ENCODE results near the gene DECR2.

- TF ChIP-seq, protein P1, sequence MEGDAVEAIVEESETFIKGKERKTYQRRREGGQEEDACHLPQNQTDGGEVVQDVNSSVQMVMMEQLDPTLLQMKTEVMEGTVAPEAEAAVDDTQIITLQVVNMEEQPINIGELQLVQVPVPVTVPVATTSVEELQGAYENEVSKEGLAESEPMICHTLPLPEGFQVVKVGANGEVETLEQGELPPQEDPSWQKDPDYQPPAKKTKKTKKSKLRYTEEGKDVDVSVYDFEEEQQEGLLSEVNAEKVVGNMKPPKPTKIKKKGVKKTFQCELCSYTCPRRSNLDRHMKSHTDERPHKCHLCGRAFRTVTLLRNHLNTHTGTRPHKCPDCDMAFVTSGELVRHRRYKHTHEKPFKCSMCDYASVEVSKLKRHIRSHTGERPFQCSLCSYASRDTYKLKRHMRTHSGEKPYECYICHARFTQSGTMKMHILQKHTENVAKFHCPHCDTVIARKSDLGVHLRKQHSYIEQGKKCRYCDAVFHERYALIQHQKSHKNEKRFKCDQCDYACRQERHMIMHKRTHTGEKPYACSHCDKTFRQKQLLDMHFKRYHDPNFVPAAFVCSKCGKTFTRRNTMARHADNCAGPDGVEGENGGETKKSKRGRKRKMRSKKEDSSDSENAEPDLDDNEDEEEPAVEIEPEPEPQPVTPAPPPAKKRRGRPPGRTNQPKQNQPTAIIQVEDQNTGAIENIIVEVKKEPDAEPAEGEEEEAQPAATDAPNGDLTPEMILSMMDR (IDR thresholded peaks at IDR 0.05; ENCODE audit: insufficient read depth, low read length, poor library complexity, severe bottlenecking): no peak
- TF ChIP-seq EZH2phosphoT487 (conservative IDR thresholded peaks at IDR 0.05; ENCODE audit: low read length): no peak
Measured at GRCh38 chr16:368388-369158, 33.1 kb upstream of the DECR2 start.

Data from SU-DHL-6 (cell line).